ENCODE measurements around the gene CES4A.

DNA sequence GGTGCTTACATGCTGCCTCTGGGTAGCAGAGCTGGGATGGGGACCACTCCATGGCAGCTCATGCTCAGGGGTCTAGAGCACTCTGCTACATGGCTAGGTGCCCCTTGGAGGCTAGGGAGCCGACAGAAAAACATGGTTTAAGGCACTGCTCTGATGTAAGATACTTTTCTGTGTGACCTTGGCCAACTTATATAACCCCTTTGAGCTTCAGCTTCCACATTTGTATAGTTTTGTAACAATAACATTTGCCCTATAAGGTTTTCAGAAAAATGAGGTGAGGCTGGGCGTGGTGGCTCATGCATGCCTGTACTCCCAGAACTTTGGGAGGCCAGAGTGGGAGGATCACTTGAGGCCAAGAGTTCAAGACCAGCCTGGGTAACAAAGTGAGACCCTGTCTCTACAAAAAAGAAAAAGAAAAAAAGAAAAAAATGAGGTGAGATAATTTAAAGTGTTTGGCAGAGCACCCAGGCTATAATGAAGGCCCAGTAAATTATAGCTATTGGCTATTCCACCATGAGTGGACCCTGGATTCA, 3.2 kb downstream of the CES4A start:
- TF ChIP-seq, protein P1, sequence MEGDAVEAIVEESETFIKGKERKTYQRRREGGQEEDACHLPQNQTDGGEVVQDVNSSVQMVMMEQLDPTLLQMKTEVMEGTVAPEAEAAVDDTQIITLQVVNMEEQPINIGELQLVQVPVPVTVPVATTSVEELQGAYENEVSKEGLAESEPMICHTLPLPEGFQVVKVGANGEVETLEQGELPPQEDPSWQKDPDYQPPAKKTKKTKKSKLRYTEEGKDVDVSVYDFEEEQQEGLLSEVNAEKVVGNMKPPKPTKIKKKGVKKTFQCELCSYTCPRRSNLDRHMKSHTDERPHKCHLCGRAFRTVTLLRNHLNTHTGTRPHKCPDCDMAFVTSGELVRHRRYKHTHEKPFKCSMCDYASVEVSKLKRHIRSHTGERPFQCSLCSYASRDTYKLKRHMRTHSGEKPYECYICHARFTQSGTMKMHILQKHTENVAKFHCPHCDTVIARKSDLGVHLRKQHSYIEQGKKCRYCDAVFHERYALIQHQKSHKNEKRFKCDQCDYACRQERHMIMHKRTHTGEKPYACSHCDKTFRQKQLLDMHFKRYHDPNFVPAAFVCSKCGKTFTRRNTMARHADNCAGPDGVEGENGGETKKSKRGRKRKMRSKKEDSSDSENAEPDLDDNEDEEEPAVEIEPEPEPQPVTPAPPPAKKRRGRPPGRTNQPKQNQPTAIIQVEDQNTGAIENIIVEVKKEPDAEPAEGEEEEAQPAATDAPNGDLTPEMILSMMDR (IDR thresholded peaks at IDR 0.05) = no peak
- no peak for TF ChIP-seq EZH2 (IDR thresholded peaks at IDR 0.05)
- TF ChIP-seq EZH2phosphoT487 (IDR thresholded peaks at IDR 0.05) = no peak
